Aorta (tissue), 5 donors: ENCODE results near the gene EGR2. TPM values are rescaled to one million over a fixed set of nuclear protein-coding genes. Genes with fewer than 3 reads are reported as not detected.
A peak's percentile ranks its signal among the peaks of the same experiment; 100 is the strongest.

ENCODE experiments used
- ATAC-seq: fragments of 200-7000 bp; cut with Tn5 transposase; one replicate; pipeline ENCODE4 v1.9.1; 2022; ENCODE audit warnings: moderate library complexity; ENCODE audit not compliant: low FRiP score
- DNase-seq, 2 donors: peaks; one replicate each; pipeline ENCODE4 v3.0.0-alpha.2; 2020
- H3K27ac ChIP-seq, 2 donors: one replicate each; pipeline ENCODE4 v1.5.1; 2013; ENCODE audit warnings: low read length in 2 of 2, mild to moderate bottlenecking in 2 of 2, moderate library complexity in 2 of 2, control low read depth in 1 of 2, inconsistent platforms in 1 of 2, low read depth in 1 of 2
- H3K27me3 ChIP-seq, 2 donors: one replicate each; pipeline ENCODE4 v1.6.1; 2013; ENCODE audit warnings: control low read depth in 1 of 2, low read length in 1 of 2, mild to moderate bottlenecking in 1 of 2, moderate library complexity in 1 of 2; ENCODE audit not compliant: insufficient read depth in 2 of 2, control insufficient read depth in 1 of 2
- H3K36me3 ChIP-seq, 2 donors: one replicate each; pipeline ENCODE4 v1.6.1; 2013; ENCODE audit warnings: control low read depth in 1 of 2, low read length in 1 of 2, mild to moderate bottlenecking in 1 of 2; ENCODE audit not compliant: insufficient read depth in 2 of 2, control insufficient read depth in 1 of 2
- H3K4me1 ChIP-seq, 2 donors: one replicate each; pipeline ENCODE4 v1.6.1; 2013; ENCODE audit warnings: low read length in 2 of 2, control low read depth in 1 of 2, mild to moderate bottlenecking in 1 of 2, moderate library complexity in 1 of 2; ENCODE audit not compliant: insufficient read depth in 2 of 2, control insufficient read depth in 1 of 2
- H3K4me3 ChIP-seq, 2 donors: one replicate each; pipeline ENCODE4 v1.5.1; 2013; ENCODE audit warnings: low read length in 2 of 2, control low read depth in 1 of 2, mild to moderate bottlenecking in 1 of 2
- H3K9me3 ChIP-seq: one replicate; pipeline ENCODE4 v1.6.1; 2013; ENCODE audit warnings: mild to moderate bottlenecking, low read length; ENCODE audit not compliant: control insufficient read depth
- WGBS, 2 donors: extraction: QIAGEN DNeasy Blood & Tissue Kit; methylation state at CpG; one replicate each; pipeline ENCODE4 v1.1.7; 2013; 5-methylcytosine and 5-hydroxymethylcytosine counted together
- intact Hi-C, 2 donors: fragments of 100-400 bp; cut with DNase I; formaldehyde crosslinking; loops; one replicate each; pipeline versions ENCODE4 v1.14.2 to v1.15.0; 2022
- polyA plus RNA-seq, 2 donors: library from polyadenylated mRNA; stranded (reverse); fragments of 200-250 nt; gene quantifications; one replicate each; pipeline ENCODE4 v1.2.3, GENCODE V29; 2013
- total RNA-seq, 2 donors: library from RNA; stranded (reverse); fragmentation: NEBNext Ultra II Directional; extraction: Animal tissue kit (Norgen Biotek cat#: 25700); gene quantifications; one replicate each; pipeline ENCODE4 v1.2.1, GENCODE V29; 2021
- donor health status: healthy with polysubstance abuse.
- donor health status: Bipolar disorder and iron deficiency.
- donor health status: DM: no; HTN: no; CAD: no.
- donor health status: DM: no; HTN: no; CAD: no.
- donor health status: DM: yes; HTN: yes; CAD: no.

The EGR2 gene
- total and polyA plus RNA-seq, 4 donors, result 1.1 to 23.0 (median 6.3) TPM

- 77 to 89% methylated on average over 2 of the region's 2 CpGs for WGBS, 2 donors
- H3K27me3 ChIP-seq, result no peaks in the 10 kb centered on the region
- H3K4me3 ChIP-seq, result no peak overlapping the region
- intact Hi-C loops, result no loop called here
- no peaks in the 10 kb centered on the region for H3K4me1 ChIP-seq
- H3K27ac ChIP-seq, result no peak overlapping the region
- no peak for ATAC-seq
- H3K9me3 ChIP-seq, result no peaks in the 10 kb centered on the region
- no peak for DNase-seq
- no peaks in the 10 kb centered on the region for H3K36me3 ChIP-seq
These were observed 13.5 kb upstream of the EGR2 start for GRCh38 chr10:62829622-62830021.

GRCh38 chr10:62826273-62826672 lies 10.1 kb upstream of the EGR2 start:
- intact Hi-C loops, result no loop called here
- Histone ChIP-seq H3K4me3 (no peak overlapping the region), H3K27me3 (no peaks in the 10 kb centered on the region), H3K4me1 (no peaks in the 10 kb centered on the region), H3K9me3 (no peaks in the 10 kb centered on the region), H3K36me3 (no peaks in the 10 kb centered on the region), H3K27ac (no peak overlapping the region)
- 83 to 88% methylated on average over 1 of the region's 1 CpG for WGBS, 2 donors
- DNase-seq (no peak), ATAC-seq (no peak)

- WGBS, 2 donors, result 67 to 68% methylated on average over 5 of the region's 5 CpGs
These were observed 4.4 kb upstream of the EGR2 start for GRCh38 chr10:62820586-62820985.

GRCh38 chr10:62819141-62819920 lies 3.2 kb upstream of the EGR2 start:
- DNase-seq (no peak), ATAC-seq (no peak)
- no peak overlapping the region for H3K4me3 ChIP-seq
- H3K9me3 ChIP-seq, result no peaks in the 10 kb centered on the region
- no peaks in the 10 kb centered on the region for H3K27me3 ChIP-seq
- WGBS, 2 donors, result 30 to 38% methylated on average over 19 of the region's 19 CpGs
- H3K4me1 ChIP-seq, result no peaks in the 10 kb centered on the region
- H3K27ac ChIP-seq, result no peak overlapping the region
- H3K36me3 ChIP-seq, result no peaks in the 10 kb centered on the region
- intact Hi-C loops, result loop anchor here (5.0 to 10.0 kb wide), 6 partner anchors 315 to 905 kb away; partner anchors contain the start of gene NRBF2 (in 1 of the 2)

More at GRCh38 chr10:62820586-62820985, 4.4 kb upstream of the EGR2 start:
- ATAC-seq (no peak), DNase-seq (no peak)
- intact Hi-C loops, result no loop called here
- Histone ChIP-seq H3K36me3 (no peaks in the 10 kb centered on the region), H3K4me3 (no peak overlapping the region), H3K9me3 (no peaks in the 10 kb centered on the region), H3K4me1 (no peaks in the 10 kb centered on the region), H3K27ac (no peak overlapping the region), H3K27me3 (no peaks in the 10 kb centered on the region)

GRCh38 chr10:62818426-62819011 lies 2.4 kb upstream of the EGR2 start:
- ATAC-seq, result no peak
- peak; percentile 64 to 84 for DNase-seq
- no peaks in the 10 kb centered on the region for H3K27me3 ChIP-seq
- no peaks in the 10 kb centered on the region for H3K9me3 ChIP-seq
- peak overlapping the region in 1 of 2 donors; percentile 2 for H3K4me3 ChIP-seq
- no peaks in the 10 kb centered on the region for H3K36me3 ChIP-seq
- H3K4me1 ChIP-seq, result no peaks in the 10 kb centered on the region
- no peak overlapping the region for H3K27ac ChIP-seq
- intact Hi-C loops, result loop anchor here (5.0 to 10.0 kb wide), 6 partner anchors 316 to 906 kb away; partner anchors contain the start of gene NRBF2 (in 1 of the 2)
- 1 to 2% methylated on average over 62 to 65 of the region's 65 CpGs for WGBS, 2 donors

GRCh38 chr10:62817766-62818425 lies 1.7 kb upstream of the EGR2 start:
- H3K4me1 ChIP-seq, result no peaks in the 10 kb centered on the region
- no peaks in the 10 kb centered on the region for H3K36me3 ChIP-seq
- ATAC-seq (peak; percentile 83), DNase-seq (peak; percentile 82 to 91)
- no peak overlapping the region for H3K27ac ChIP-seq
- H3K4me3 ChIP-seq, result peak overlapping the region; percentile 37 to 51
- intact Hi-C loops, result loop anchor here (5.0 to 10.0 kb wide), 6 partner anchors 317 to 907 kb away; partner anchors contain the start of gene NRBF2 (in 1 of the 2)
- no peaks in the 10 kb centered on the region for H3K27me3 ChIP-seq
- WGBS, 2 donors, result 0 to 1% methylated on average over 35 to 51 of the region's 51 CpGs
- no peaks in the 10 kb centered on the region for H3K9me3 ChIP-seq

GRCh38 chr10:62817121-62817765 lies 1.1 kb upstream of the EGR2 start:
- 0 to 1% methylated on average over 34 to 49 of the region's 49 CpGs for WGBS, 2 donors
- no peaks in the 10 kb centered on the region for H3K27me3 ChIP-seq
- H3K27ac ChIP-seq, result peak overlapping the region; percentile 49 to 50
- no peaks in the 10 kb centered on the region for H3K36me3 ChIP-seq
- H3K4me1 ChIP-seq, result no peaks in the 10 kb centered on the region
- peak; percentile 70 to 86 for DNase-seq
- intact Hi-C loops, result loop anchor here (5.0 to 10.0 kb wide), 6 partner anchors 318 to 908 kb away; partner anchors contain the start of gene NRBF2 (in 1 of the 2)
- H3K9me3 ChIP-seq, result no peaks in the 10 kb centered on the region
- H3K4me3 ChIP-seq, result peak overlapping the region; percentile 51 to 74
- ATAC-seq, result peak; percentile 68

- no peaks in the 10 kb centered on the region for H3K9me3 ChIP-seq
- no peaks in the 10 kb centered on the region for H3K4me1 ChIP-seq
- no peak overlapping the region for H3K27ac ChIP-seq
- WGBS, 2 donors, result 0 to 2% methylated on average over 2 of the region's 2 CpGs
- H3K4me3 ChIP-seq, result peak overlapping the region; percentile 4 to 51
- no peaks in the 10 kb centered on the region for H3K27me3 ChIP-seq
- ATAC-seq, result no peak
- no peaks in the 10 kb centered on the region for H3K36me3 ChIP-seq
- no peak for DNase-seq
- intact Hi-C loops, result loop anchor here (5.0 to 10.0 kb wide), 6 partner anchors 319 to 909 kb away; partner anchors contain the start of gene NRBF2 (in 1 of the 2)
These were observed 163 bp downstream of the EGR2 start for GRCh38 chr10:62816076-62816330.
